ENCODE data around the gene METRN. TPM values are rescaled to one million over a fixed set of nuclear protein-coding genes. Genes with fewer than 3 reads are reported as not detected.

The METRN gene
- polyA plus RNA-seq, 3 donors, result 0.97 to 5.4 (median 1.7) TPM

GRCh38 chr16:676565-676902 is 38.4 kb upstream of the METRN start:
- Mint-ChIP-seq H3K4me3 (peak overlapping the region in 1 of 2 donors; percentile 78), H3K27ac (no peak overlapping the region), H3K36me3 (peaks cover 18 to 31% of the 10 kb centered on the region in 2 donors), H3K4me1 (peaks cover 19% of the 10 kb centered on the region), H3K27me3 (ENCODE audit: low read depth in 3 of 3) (peaks cover 21 to 38% (median 23%) of the 10 kb centered on the region in 3 donors), H3K9me3 (peaks cover 0 to 5% (median 0%) of the 10 kb centered on the region in 7 donors)
- H3K9ac ChIP-seq (ENCODE audit: insufficient read depth, low read length, poor library complexity, severe bottlenecking), result no peak overlapping the region
- intact Hi-C loops (cut with micrococcal nuclease), result no loop called here
- H3K79me2 ChIP-seq (ENCODE audit: insufficient read depth, low read length), result peaks cover 12% of the 10 kb centered on the region
- no peak for TF ChIP-seq CTCF (IDR thresholded peaks at IDR 0.05)
- H3K4me1 ChIP-seq (ENCODE audit: control insufficient read depth in 1 of 2, insufficient read depth in 2 of 2, low read length in 2 of 2), result peaks cover 22 to 34% of the 10 kb centered on the region in 2 donors
- peaks cover 24 to 29% of the 10 kb centered on the region in 2 donors for H3K36me3 ChIP-seq (replicated peaks in 1 of 2; ENCODE audit: control insufficient read depth in 1 of 2, insufficient read depth in 2 of 2, low read length in 2 of 2)
- H2AFZ ChIP-seq (ENCODE audit: insufficient read depth, low read depth, low read length, poor library complexity, severe bottlenecking), result no peak overlapping the region
- H3K4me2 ChIP-seq (replicated peaks; ENCODE audit: extremely low read depth, low read length, poor library complexity, severe bottlenecking), result no peak overlapping the region
- no peak overlapping the region for H3K4me3 ChIP-seq (replicated peaks in 1 of 3; ENCODE audit: low read depth in 2 of 3, low read length in 3 of 3)
- DNase-seq, result no peak
- H3K27ac ChIP-seq (ENCODE audit: low read depth in 1 of 2, low read length in 2 of 2), result no peak overlapping the region
- peaks cover 3 to 30% of the 10 kb centered on the region in 2 donors for H3K27me3 ChIP-seq (ENCODE audit: control insufficient read depth in 2 of 2, insufficient read depth in 2 of 2, low read length in 2 of 2)
- no peaks in the 10 kb centered on the region for H3K9me3 ChIP-seq (replicated peaks in 1 of 2; ENCODE audit: control insufficient read depth in 1 of 2, insufficient read depth in 1 of 2, low read length in 2 of 2)
- peaks cover 41% of the 10 kb centered on the region for H4K20me1 ChIP-seq (ENCODE audit: insufficient read depth, low read length)
- 93% methylated on average over 21 of the region's 21 CpGs for WGBS (ENCODE audit: insufficient coverage)

- Histone ChIP-seq H3K79me2 (ENCODE audit: insufficient read depth, low read length) (peaks cover 16% of the 10 kb centered on the region), H2AFZ (ENCODE audit: insufficient read depth, low read depth, low read length, poor library complexity, severe bottlenecking) (no peak overlapping the region), H3K27ac (ENCODE audit: low read depth in 1 of 2, low read length in 2 of 2) (no peak overlapping the region), H3K27me3 (ENCODE audit: control insufficient read depth in 2 of 2, insufficient read depth in 2 of 2, low read length in 2 of 2) (peaks cover 3 to 30% of the 10 kb centered on the region in 2 donors), H3K9ac (ENCODE audit: insufficient read depth, low read length, poor library complexity, severe bottlenecking) (no peak overlapping the region), H3K4me1 (ENCODE audit: control insufficient read depth in 1 of 2, insufficient read depth in 2 of 2, low read length in 2 of 2) (peaks cover 26 to 38% of the 10 kb centered on the region in 2 donors), H3K4me2 (replicated peaks; ENCODE audit: extremely low read depth, low read length, poor library complexity, severe bottlenecking) (no peak overlapping the region), H3K4me3 (replicated peaks in 1 of 3; ENCODE audit: low read depth in 2 of 3, low read length in 3 of 3) (no peak overlapping the region), H3K36me3 (replicated peaks in 1 of 2; ENCODE audit: control insufficient read depth in 1 of 2, insufficient read depth in 2 of 2, low read length in 2 of 2) (peaks cover 23 to 30% of the 10 kb centered on the region in 2 donors), H4K20me1 (ENCODE audit: insufficient read depth, low read length) (peaks cover 45% of the 10 kb centered on the region), H3K9me3 (replicated peaks in 1 of 2; ENCODE audit: control insufficient read depth in 1 of 2, insufficient read depth in 1 of 2, low read length in 2 of 2) (no peaks in the 10 kb centered on the region)
- no peak for TF ChIP-seq CTCF (IDR thresholded peaks at IDR 0.05)
- peak overlapping the region in 1 of 2 donors; percentile 78 for H3K4me3 Mint-ChIP-seq
- peaks cover 19 to 31% of the 10 kb centered on the region in 2 donors for H3K36me3 Mint-ChIP-seq
- intact Hi-C loops (cut with micrococcal nuclease), result no loop called here
- WGBS (ENCODE audit: insufficient coverage), result 76% methylated on average over 23 of the region's 23 CpGs
- H3K27me3 Mint-ChIP-seq (ENCODE audit: low read depth in 3 of 3), result peaks cover 21 to 38% (median 23%) of the 10 kb centered on the region in 3 donors
- H3K27ac Mint-ChIP-seq, result no peak overlapping the region
- peaks cover 0 to 5% (median 0%) of the 10 kb centered on the region in 7 donors for H3K9me3 Mint-ChIP-seq
- peaks cover 23% of the 10 kb centered on the region for H3K4me1 Mint-ChIP-seq
- DNase-seq, result no peak
Observed at GRCh38 chr16:676913-677312, 38.0 kb upstream of the METRN start.
